HG03095 (cell line): ENCODE results near the gene RNF217.
A peak's percentile ranks its signal among the peaks of the same experiment; 100 is the strongest.

Experiments
- ATAC-seq: cut with Tn5 transposase; IDR thresholded peaks from one replicate; pipeline ENCODE4 v1.9.1; 2021; ENCODE audit warnings: moderate library complexity; ENCODE audit not compliant: unreplicated experiment

The RNF217 gene

GRCh38 chr6:125095580-125096301 lies 133.5 kb downstream of the RNF217 start:
- ATAC-seq, result no peak

DNA sequence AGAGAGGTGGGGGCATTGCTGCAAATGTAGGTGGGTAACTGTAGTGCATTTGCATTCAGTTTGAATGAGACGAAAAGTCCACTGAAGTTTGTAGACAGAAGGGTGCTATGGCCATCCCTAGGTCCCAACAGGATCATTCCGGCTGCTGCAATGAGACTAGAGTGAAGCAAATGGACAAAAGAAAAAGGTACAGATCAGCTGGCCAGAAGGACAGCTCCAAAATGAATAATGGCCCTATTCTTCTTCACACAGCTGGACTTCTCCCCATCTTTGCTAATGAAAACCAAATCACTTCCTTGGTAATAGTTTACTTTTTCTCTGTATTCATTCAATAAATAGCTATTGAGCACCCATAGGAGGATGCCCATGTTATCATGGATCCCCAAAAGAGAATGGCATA lies 134.9 kb downstream of the RNF217 start:
- ATAC-seq, result no peak

- ATAC-seq, result no peak
Measured at GRCh38 chr6:125098253-125098652, 136.0 kb downstream of the RNF217 start.

GRCh38 chr6:125099211-125100073 lies 137.2 kb downstream of the RNF217 start:
- peak; percentile 53 for ATAC-seq

DNA sequence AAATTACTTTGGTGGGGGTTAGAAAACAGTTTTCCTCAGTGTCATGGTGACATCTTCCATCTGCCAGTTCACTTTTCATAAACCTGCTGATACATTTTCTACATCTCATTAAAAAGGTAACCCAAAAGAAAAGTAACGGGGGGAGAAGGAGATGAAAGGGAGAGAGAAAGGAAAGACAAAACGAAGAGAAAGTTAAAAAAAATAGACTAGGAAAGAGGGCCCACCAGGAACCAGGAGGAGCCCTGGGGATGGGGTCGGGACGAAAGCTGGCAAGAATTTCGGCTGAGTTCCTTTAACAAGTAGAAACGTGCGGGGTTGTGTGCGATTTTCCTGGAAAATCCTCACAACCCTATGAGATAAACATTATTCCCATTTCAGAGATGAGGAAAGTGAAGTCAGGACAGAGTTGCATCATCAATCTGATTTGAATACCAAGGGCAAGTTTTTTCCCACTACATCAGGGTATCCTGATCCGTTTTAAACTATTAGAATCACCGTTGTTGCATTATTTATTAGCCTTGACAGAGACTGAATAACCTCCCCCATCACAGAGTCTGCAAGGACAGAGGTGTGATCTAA lies 137.9 kb downstream of the RNF217 start:
- ATAC-seq, result no peak

- no peak for ATAC-seq
Measured at GRCh38 chr6:125101128-125101527, 138.9 kb downstream of the RNF217 start.

- ATAC-seq, result no peak
Measured at GRCh38 chr6:125101631-125102030, 139.4 kb downstream of the RNF217 start.

DNA sequence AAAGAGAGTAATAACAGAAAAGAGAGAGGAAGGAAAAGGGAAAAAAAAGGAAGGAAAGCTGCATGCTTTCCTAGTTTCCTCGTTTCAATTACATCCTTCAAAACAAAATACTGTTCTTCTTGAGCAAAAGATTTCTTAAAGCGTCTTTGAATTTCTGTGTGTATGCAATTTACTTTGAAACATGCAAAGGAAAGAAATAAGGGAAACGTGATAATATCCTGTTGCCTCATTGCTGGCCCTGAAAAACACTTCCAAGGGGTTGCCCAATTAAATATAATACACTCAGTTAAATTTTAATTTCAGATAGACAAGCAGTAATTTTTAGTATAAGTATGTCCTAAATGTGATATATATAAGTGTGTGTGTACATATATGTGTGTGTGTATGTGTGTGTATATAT lies 140.2 kb downstream of the RNF217 start:
- ATAC-seq, result no peak

DNA sequence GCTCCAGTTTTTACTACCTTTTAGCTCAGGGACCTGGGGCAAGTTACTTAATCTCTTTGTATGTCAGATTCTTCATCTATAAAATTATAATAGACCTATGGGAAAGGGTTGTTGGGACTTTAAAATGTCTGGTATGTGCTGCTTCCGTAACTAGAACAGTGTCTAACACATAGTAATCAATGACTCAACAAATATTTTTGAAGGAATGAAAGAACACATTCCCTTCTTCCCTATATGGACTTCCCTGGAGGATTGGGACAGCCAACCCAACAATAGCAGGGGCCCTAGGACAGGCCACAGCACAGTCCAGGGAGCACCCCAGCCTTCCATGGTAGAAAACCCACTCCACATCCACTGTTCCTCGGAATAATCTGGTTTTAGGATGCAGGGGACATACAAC lies 140.7 kb downstream of the RNF217 start:
- no peak for ATAC-seq

GRCh38 chr6:125104425-125104824 lies 142.2 kb downstream of the RNF217 start:
- no peak for ATAC-seq

DNA sequence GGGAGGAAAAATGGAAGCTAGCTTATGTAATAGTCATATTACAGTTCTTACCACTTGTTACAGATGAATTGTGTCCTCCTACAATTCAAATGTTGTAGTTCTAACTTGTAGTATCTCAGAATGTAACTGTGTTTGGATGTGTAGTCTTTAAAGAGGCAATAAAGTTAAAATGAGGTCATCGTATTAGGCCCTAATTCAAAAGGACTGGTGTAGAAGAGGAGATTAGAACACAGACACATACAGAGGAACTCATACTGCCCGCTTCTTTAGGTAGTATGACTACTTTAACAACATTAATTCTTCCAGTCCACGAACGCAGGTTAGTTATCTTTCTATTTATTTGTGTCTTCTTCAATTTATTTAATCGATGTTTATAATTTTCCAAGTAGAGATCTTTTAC lies 144.8 kb downstream of the RNF217 start:
- no peak for ATAC-seq

- ATAC-seq, result no peak
Measured at GRCh38 chr6:125107896-125108295, 145.7 kb downstream of the RNF217 start.

- ATAC-seq, result no peak
Measured at GRCh38 chr6:125110056-125110455, 147.8 kb downstream of the RNF217 start.

DNA sequence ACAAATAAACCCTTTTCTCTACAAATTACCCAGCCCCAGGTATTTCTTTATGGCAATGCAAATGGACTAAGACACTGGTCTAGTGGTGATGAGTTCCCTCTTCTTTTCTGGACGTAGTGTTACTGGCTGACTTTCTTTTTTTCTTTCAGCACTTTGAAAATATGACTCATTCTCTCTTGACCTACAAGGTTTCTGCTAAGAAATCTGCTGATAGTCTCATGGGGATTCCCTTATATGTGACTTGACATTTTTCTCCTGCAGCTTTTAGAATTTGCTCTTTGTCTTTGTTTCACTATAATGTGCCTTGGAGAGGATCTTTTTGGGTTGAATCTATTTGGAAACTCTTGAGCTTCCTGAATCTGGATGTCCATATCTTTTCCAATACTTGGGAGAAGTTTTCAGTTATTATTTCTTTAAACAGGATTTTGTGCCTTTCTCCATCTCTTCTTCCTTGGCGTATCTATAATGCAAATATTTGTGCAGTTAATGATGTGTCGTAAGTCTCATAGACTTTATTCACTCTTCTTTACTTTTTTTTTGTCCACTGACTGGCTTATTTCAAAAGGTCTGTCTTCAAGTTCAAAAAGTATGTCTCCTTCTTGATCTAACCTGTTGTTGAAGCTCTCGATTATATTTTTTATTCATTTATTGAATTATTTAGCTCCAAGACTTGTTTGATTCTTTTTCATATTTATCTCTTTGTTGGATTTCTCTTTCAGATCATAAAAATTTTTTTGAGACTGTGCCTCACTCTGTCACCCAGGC lies 149.2 kb downstream of the RNF217 start:
- ATAC-seq, result no peak

GRCh38 chr6:125112934-125113333 lies 150.7 kb downstream of the RNF217 start:
- ATAC-seq, result no peak

GRCh38 chr6:125114248-125114858 lies 152.1 kb downstream of the RNF217 start:
- no peak for ATAC-seq

DNA sequence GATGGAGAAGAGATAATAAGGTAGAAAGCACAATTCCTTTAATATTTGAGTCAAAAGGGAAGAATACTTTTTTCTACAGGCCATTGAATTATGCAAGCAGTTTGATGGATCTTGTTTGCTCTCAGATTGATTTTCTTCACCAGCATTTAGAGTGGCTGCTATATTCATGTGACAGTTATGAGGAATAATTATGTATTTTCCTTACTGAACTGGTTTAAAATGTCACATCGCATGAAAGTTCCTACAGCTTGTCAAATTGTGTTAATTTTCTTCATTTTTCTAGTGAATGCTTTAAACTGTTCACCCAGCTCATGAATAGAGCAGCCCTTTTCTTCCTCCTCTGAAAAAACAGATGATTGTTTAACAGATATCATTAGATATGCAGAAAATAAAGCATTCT lies 153.9 kb downstream of the RNF217 start:
- ATAC-seq, result no peak

GRCh38 chr6:125116710-125117109 lies 154.5 kb downstream of the RNF217 start:
- ATAC-seq, result no peak

DNA sequence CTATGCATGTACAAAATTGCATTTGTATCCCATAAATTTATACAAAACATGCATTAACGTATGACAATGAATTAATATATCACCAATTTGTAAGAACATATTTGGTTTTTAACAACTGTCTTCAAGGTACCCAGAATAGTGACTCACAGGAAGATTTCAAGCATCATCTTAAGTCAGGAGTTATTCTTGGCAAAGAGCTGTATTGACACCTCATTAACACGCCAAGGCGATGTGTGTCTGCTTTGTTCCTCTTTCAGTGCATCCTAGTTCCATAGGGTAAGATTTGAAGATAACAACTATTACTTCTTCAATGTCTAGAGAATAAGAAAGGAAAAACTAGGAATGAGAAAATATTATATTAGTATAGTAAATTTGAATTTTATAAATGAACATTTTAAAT lies 155.6 kb downstream of the RNF217 start:
- no peak for ATAC-seq

- no peak for ATAC-seq
Measured at GRCh38 chr6:125120054-125120590, 157.9 kb downstream of the RNF217 start.
